Epithelial cell of proximal tubule (primary cell): ENCODE results near the gene HNRNPH1. TPM values are rescaled to one million over a fixed set of nuclear protein-coding genes. Genes with fewer than 3 reads are reported as not detected.

Experiments
- DNase-seq: peaks from one replicate; pipeline ENCODE4 v3.0.0-alpha.2; 2011; ENCODE audit warnings: low read depth
- H3K4me3 ChIP-seq: 2 replicates; pipeline ENCODE4 v1.5.1; 2011; ENCODE audit warnings: low read depth, mild to moderate bottlenecking, low read length
- CTCF ChIP-seq: conservative IDR thresholded peaks from 2 replicates; pipeline ENCODE4 v1.5.1; 2012; ENCODE audit warnings: low read depth, mild to moderate bottlenecking, low read length
- total RNA-seq: library from RNA; depleted of rRNA; stranded (reverse); fragments of >200 nt; gene quantifications from 2 replicates; pipeline ENCODE4 v1.2.3, GENCODE V29; 2015

HNRNPH1 gene
- total RNA-seq, 1 donor from 2014 or later: 511 TPM

- no peak for DNase-seq
- TF ChIP-seq CTCF: no peak
- H3K4me3 ChIP-seq: no peak overlapping the region
Observed at GRCh38 chr5:179607160-179607931, 16.1 kb downstream of the HNRNPH1 start.

- no peak for DNase-seq
- no peak overlapping the region for H3K4me3 ChIP-seq
- no peak for TF ChIP-seq CTCF
Observed at GRCh38 chr5:179606910-179607159, 16.6 kb downstream of the HNRNPH1 start.

DNA sequence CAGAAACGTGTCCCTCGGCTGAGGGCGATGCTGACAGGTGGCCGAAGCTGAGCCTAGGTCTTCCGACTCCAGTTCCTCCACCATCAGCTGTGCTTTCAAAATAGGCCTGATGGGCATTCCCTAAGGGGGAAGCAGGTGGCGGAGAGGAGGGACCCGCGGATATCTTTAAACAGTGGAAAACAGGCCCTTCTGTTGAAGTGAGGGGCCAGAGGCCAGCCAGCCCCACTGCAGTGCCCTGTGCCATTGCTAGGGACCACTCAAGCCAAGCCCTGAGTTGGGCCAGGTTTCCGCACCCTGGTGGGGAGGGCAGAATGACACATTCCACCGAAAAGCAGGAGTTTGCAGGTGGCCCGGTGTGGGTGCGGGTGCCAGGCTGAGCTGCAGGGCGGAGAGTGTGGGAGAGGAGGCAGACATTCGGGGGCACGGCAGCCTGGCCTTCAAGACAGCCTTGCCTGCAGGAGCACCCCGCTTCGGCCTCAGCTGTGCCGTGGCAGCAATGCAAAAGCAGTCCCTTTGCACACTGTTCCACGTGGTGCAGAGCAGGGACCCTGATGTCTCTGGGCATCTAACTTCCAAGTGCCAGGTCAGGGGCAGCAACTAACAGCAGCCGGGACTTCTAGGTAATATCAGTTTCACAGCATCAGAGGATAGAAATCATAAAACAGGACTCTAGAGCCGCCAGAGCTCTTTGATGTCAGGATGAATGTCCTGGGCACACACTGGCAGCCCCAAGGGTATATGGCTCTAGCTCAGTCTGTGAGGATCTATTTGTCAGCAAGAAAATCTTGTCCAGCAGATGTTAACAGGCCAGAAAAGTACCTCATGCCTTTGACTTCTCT is 17.2 kb downstream of the HNRNPH1 start:
- no peak overlapping the region for H3K4me3 ChIP-seq

GRCh38 chr5:179605026-179605833 is 18.2 kb downstream of the HNRNPH1 start:
- H3K4me3 ChIP-seq: no peak overlapping the region
- no peak for TF ChIP-seq CTCF
- no peak for DNase-seq

More for the DNA sequence above, 17.2 kb downstream of the HNRNPH1 start:
- TF ChIP-seq CTCF: no peak
- DNase-seq: no peak

DNA sequence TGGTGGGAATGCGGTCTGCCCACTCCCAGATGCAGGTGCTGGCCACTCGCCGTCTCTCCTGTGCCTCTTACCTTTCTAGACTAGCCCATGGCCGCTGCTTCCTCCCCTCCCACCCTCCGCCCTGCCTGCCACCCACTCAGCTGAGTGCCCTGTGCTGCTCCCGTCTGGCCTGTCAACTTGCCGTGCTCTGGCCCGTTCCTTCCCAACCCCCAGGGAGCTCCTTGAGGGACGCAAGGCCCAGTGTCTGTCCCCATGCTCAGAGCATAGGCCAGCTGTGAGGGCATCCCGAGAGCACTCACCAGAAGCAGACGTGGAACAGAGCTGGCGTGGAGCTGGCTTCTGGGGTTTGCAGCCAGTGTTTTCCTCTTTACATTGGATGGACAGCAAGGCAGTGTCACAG is 20.2 kb downstream of the HNRNPH1 start:
- DNase-seq: no peak
- H3K4me3 ChIP-seq: no peak overlapping the region

More for the DNA sequence above, 20.2 kb downstream of the HNRNPH1 start:
- TF ChIP-seq CTCF: no peak
